ENCODE measurements around the gene F3. TPM values are rescaled to one million over a fixed set of nuclear protein-coding genes. Genes with fewer than 3 reads are reported as not detected.

F3 gene
- total RNA-seq, 1 donor from 2014 or later: 62.4 TPM

GRCh38 chr1:94512816-94513215, 28.7 kb downstream of the F3 start:
- DNase-seq (no peak), ATAC-seq (no peak)
- Histone ChIP-seq H3K4me1 (no peaks in the 10 kb centered on the region), H3K36me3 (peaks cover 21% of the 10 kb centered on the region), H3K27me3 (ENCODE audit: low read depth) (no peaks in the 10 kb centered on the region), H3K4me3 (no peak overlapping the region), H3K9me3 (no peaks in the 10 kb centered on the region), H3K27ac (no peak overlapping the region)
- intact Hi-C loops (cut with DNase I): no loop called here
- TF ChIP-seq CTCF (IDR thresholded peaks at IDR 0.05): no peak

- no peaks in the 10 kb centered on the region for H3K27me3 ChIP-seq (ENCODE audit: low read depth)
- no peak for TF ChIP-seq CTCF (IDR thresholded peaks at IDR 0.05)
- peaks cover 49% of the 10 kb centered on the region for H3K36me3 ChIP-seq
- H3K9me3 ChIP-seq: no peaks in the 10 kb centered on the region
- peaks cover 10% of the 10 kb centered on the region for H3K4me1 ChIP-seq
- H3K4me3 ChIP-seq: no peak overlapping the region
- no peak for DNase-seq
- intact Hi-C loops (cut with DNase I): no loop called here
- no peak overlapping the region for H3K27ac ChIP-seq
- no peak for ATAC-seq
These were observed 37.0 kb downstream of the F3 start for GRCh38 chr1:94504601-94505000.

GRCh38 chr1:94503153-94503552, 38.4 kb downstream of the F3 start:
- ATAC-seq (no peak), DNase-seq (no peak)
- peaks cover 64% of the 10 kb centered on the region for H3K36me3 ChIP-seq
- no peak overlapping the region for H3K27ac ChIP-seq
- no peak overlapping the region for H3K4me3 ChIP-seq
- no peaks in the 10 kb centered on the region for H3K27me3 ChIP-seq (ENCODE audit: low read depth)
- peaks cover 10% of the 10 kb centered on the region for H3K4me1 ChIP-seq
- intact Hi-C loops (cut with DNase I): no loop called here
- TF ChIP-seq CTCF (IDR thresholded peaks at IDR 0.05): no peak
- no peaks in the 10 kb centered on the region for H3K9me3 ChIP-seq

GRCh38 chr1:94501935-94502334, 39.6 kb downstream of the F3 start:
- no peaks in the 10 kb centered on the region for H3K9me3 ChIP-seq
- intact Hi-C loops (cut with DNase I): no loop called here
- no peak for DNase-seq
- ATAC-seq: no peak
- no peak overlapping the region for H3K4me3 ChIP-seq
- H3K27me3 ChIP-seq (ENCODE audit: low read depth): no peaks in the 10 kb centered on the region
- peaks cover 66% of the 10 kb centered on the region for H3K36me3 ChIP-seq
- H3K27ac ChIP-seq: no peak overlapping the region
- no peak for TF ChIP-seq CTCF (IDR thresholded peaks at IDR 0.05)
- peaks cover 10% of the 10 kb centered on the region for H3K4me1 ChIP-seq

GRCh38 chr1:94501426-94501825, 40.1 kb downstream of the F3 start:
- no peak for DNase-seq
- Histone ChIP-seq H3K27me3 (ENCODE audit: low read depth) (no peaks in the 10 kb centered on the region), H3K4me3 (no peak overlapping the region), H3K4me1 (peaks cover 10% of the 10 kb centered on the region), H3K36me3 (peaks cover 62% of the 10 kb centered on the region), H3K9me3 (no peaks in the 10 kb centered on the region), H3K27ac (no peak overlapping the region)
- no peak for TF ChIP-seq CTCF (IDR thresholded peaks at IDR 0.05)
- no peak for ATAC-seq
- intact Hi-C loops (cut with DNase I): no loop called here

Data from lower lobe of right lung (tissue), 2 donors.